H1 (cell line): ENCODE measurements around the gene GRAMD1B. TPM values are rescaled to one million over a fixed set of nuclear protein-coding genes. Genes with fewer than 3 reads are reported as not detected.

Source experiments
- CTCF ChIA-PET: fragments of 300-600 bp; sonication (Branson Sonifier 250); formaldehyde crosslinking; loops from one replicate; lab custom pipeline; 2021; ENCODE audit not compliant: partially characterized antibody; lab: Charles Lee
- POLR2A ChIA-PET: fragments of 300-600 bp; sonication (Branson Sonifier 250); formaldehyde crosslinking; loops from one replicate; lab custom pipeline; 2021; ENCODE audit warnings: inconsistent platforms; ENCODE audit not compliant: partially characterized antibody; lab: Charles Lee
- DNase-seq, 2 experiments: peaks; one replicate each; pipeline versions ENCODE4 v3.0.0 to v3.0.0-alpha.2; 2010 to 2022; ENCODE audit warnings: low spot score in 2 of 2, low read depth in 1 of 2, mixed read lengths in 1 of 2
- FAIRE-seq: peaks from 2 replicates; lab custom pipeline; 2011; peaks lifted over from hg19 to GRCh38; lab: Jason Lieb, UNC
- H2AFZ ChIP-seq: 2 replicates; pipeline ENCODE4 v1.8.1; 2012; ENCODE audit warnings: low read length, inconsistent platforms
- H2AK5ac ChIP-seq: 2 replicates; pipeline ENCODE4 v1.6.1; 2013; ENCODE audit warnings: low read depth, low read length
- H2BK120ac ChIP-seq: replicated peaks from 2 replicates; pipeline ENCODE3; 2013; ENCODE audit warnings: low read depth, low read length, inconsistent platforms
- H2BK12ac ChIP-seq: 2 replicates; pipeline ENCODE4 v1.6.1; 2013; ENCODE audit warnings: low read depth, low read length
- H2BK15ac ChIP-seq: 2 replicates; pipeline ENCODE4 v1.6.1; 2013; ENCODE audit warnings: low read length
- H2BK20ac ChIP-seq: 2 replicates; pipeline ENCODE4 v1.6.1; 2013; ENCODE audit warnings: low read length
- H2BK5ac ChIP-seq: 2 replicates; pipeline ENCODE4 v1.6.1; 2013; ENCODE audit warnings: low read depth, low read length
- H3K14ac ChIP-seq: 2 replicates; pipeline ENCODE4 v1.6.1; 2013; ENCODE audit warnings: inconsistent platforms; ENCODE audit not compliant: insufficient read length
- H3K18ac ChIP-seq: 2 replicates; pipeline ENCODE4 v1.6.1; 2013; ENCODE audit warnings: low read length; ENCODE audit errors: extremely low read depth
- H3K23ac ChIP-seq: 2 replicates; pipeline ENCODE4 v1.6.1; 2013; ENCODE audit warnings: inconsistent platforms; ENCODE audit not compliant: insufficient read length
- H3K23me2 ChIP-seq: 2 replicates; pipeline ENCODE4 v1.6.1; 2013; ENCODE audit warnings: low read depth, low read length
- H3K27ac ChIP-seq: 2 replicates; pipeline ENCODE4 v1.6.1; 2011; ENCODE audit warnings: low read depth, low read length, inconsistent platforms
- H3K27me3 ChIP-seq, 4 experiments: replicated peaks in 1 of 4; 1 replicate in 1 of 4; 2 replicates in 3 of 4; pipeline versions ENCODE4 v1.6.1 to v1.8.1; 2011 to 2013; ENCODE audit warnings: low read length in 3 of 4, mild to moderate bottlenecking in 3 of 4, inconsistent platforms in 2 of 4, mixed read lengths in 2 of 4, moderate library complexity in 1 of 4; ENCODE audit not compliant: control insufficient read depth in 3 of 4, insufficient read depth in 3 of 4; ENCODE audit errors: extremely low read depth in 1 of 4
- H3K36me3 ChIP-seq, 4 experiments: 2 replicates each; pipeline versions ENCODE4 v1.6.1 to v1.8.1; 2011 to 2013; ENCODE audit warnings: mild to moderate bottlenecking in 4 of 4, low read length in 3 of 4, moderate library complexity in 2 of 4, control low read depth in 1 of 4, inconsistent platforms in 1 of 4; ENCODE audit not compliant: insufficient read depth in 4 of 4, control insufficient read depth in 2 of 4
- H3K4ac ChIP-seq: replicated peaks from 2 replicates; pipeline ENCODE3; 2013; ENCODE audit warnings: low read length, low read depth, mixed read lengths, inconsistent platforms; ENCODE audit not compliant: insufficient read length
- H3K4me1 ChIP-seq, 4 experiments: replicated peaks in 1 of 4; 1 replicate in 1 of 4; 2 replicates in 3 of 4; pipeline versions ENCODE4 v1.6.1 to v1.8.1; 2011 to 2013; ENCODE audit warnings: low read length in 3 of 4, inconsistent platforms in 2 of 4, mixed read lengths in 1 of 4; ENCODE audit not compliant: insufficient read depth in 4 of 4, control insufficient read depth in 3 of 4
- H3K4me2 ChIP-seq, 2 experiments: 2 replicates each; pipeline versions ENCODE4 v1.6.1 to v1.8.1; 2011 to 2013; ENCODE audit warnings: low read depth in 2 of 2, low read length in 2 of 2, control low read depth in 1 of 2, inconsistent platforms in 1 of 2, mild to moderate bottlenecking in 1 of 2; ENCODE audit not compliant: insufficient read depth in 1 of 2
- H3K4me3 ChIP-seq, 4 experiments: fragments of 200-600, 300-600 bp in 1 of 4; sonication (generic), shearing (Covaris generic), sonication (Bioruptor Twin) in 1 of 4; 2 replicates each; pipeline versions ENCODE4 v1.5.1 to v1.8.1; 2011 to 2016; ENCODE audit warnings: low read length in 4 of 4, low read depth in 3 of 4, control low read depth in 2 of 4, inconsistent platforms in 2 of 4, mild to moderate bottlenecking in 2 of 4, mixed read lengths in 1 of 4, moderate library complexity in 1 of 4; ENCODE audit not compliant: insufficient read depth in 2 of 4; ENCODE audit errors: extremely low read depth in 1 of 4
- H3K56ac ChIP-seq: replicated peaks from 2 replicates; pipeline ENCODE3; 2013; ENCODE audit warnings: low read depth, mild to moderate bottlenecking, mixed read lengths, low read length, inconsistent platforms; ENCODE audit not compliant: insufficient read length
- H3K79me1 ChIP-seq: 2 replicates; pipeline ENCODE4 v1.6.1; 2013; ENCODE audit warnings: low read depth, low read length, control low read depth
- H3K79me2 ChIP-seq, 2 experiments: 2 replicates each; pipeline versions ENCODE4 v1.6.1 to v1.8.1; 2012 to 2013; ENCODE audit warnings: low read length in 2 of 2, mild to moderate bottlenecking in 2 of 2, inconsistent platforms in 1 of 2; ENCODE audit not compliant: insufficient read depth in 2 of 2, control insufficient read depth in 1 of 2
- H3K9ac ChIP-seq, 4 experiments: replicated peaks in 1 of 4; 1 replicate in 1 of 4; 2 replicates in 3 of 4; pipeline versions ENCODE4 v1.6.1 to v1.8.1; 2011 to 2013; ENCODE audit warnings: low read depth in 3 of 4, low read length in 3 of 4, control low read depth in 2 of 4, mild to moderate bottlenecking in 2 of 4, moderate library complexity in 2 of 4, inconsistent platforms in 1 of 4; ENCODE audit errors: extremely low read depth in 1 of 4
- H3K9me3 ChIP-seq, 2 experiments: 2 replicates each; pipeline versions ENCODE4 v1.6.1 to v1.8.1; 2012 to 2013; ENCODE audit warnings: mild to moderate bottlenecking in 2 of 2, moderate library complexity in 2 of 2, control low read depth in 1 of 2, inconsistent platforms in 1 of 2, low read depth in 1 of 2, low read length in 1 of 2, mixed read lengths in 1 of 2; ENCODE audit not compliant: insufficient read depth in 2 of 2
- H4K20me1 ChIP-seq, 2 experiments: replicated peaks in 1 of 2; 2 replicates each; pipeline versions ENCODE3 to v1.8.1; 2011 to 2013; ENCODE audit warnings: inconsistent platforms in 2 of 2, low read length in 2 of 2, mild to moderate bottlenecking in 1 of 2; ENCODE audit not compliant: insufficient read depth in 2 of 2, control insufficient read depth in 1 of 2
- H4K5ac ChIP-seq: 2 replicates; pipeline ENCODE4 v1.6.1; 2013; ENCODE audit warnings: low read length, low read depth, mixed read lengths, inconsistent platforms; ENCODE audit not compliant: insufficient read length
- H4K8ac ChIP-seq: 2 replicates; pipeline ENCODE4 v1.8.0; 2013; ENCODE audit warnings: mild to moderate bottlenecking, moderate library complexity, low read length, inconsistent platforms; ENCODE audit not compliant: insufficient read depth; ENCODE audit errors: extremely low read depth
- H4K91ac ChIP-seq: replicated peaks from 2 replicates; pipeline ENCODE3; 2013; ENCODE audit warnings: low read length, mixed read lengths, inconsistent platforms; ENCODE audit not compliant: insufficient read length
- BACH1 ChIP-seq: IDR thresholded peaks from 2 replicates; pipeline ENCODE4 v1.6.1; 2012; ENCODE audit warnings: low read length, improper control_type of control experiment
- CBX8 ChIP-seq: fragments of 300-800, 300-1000 bp; sonication (generic); IDR thresholded peaks from 2 replicates; pipeline ENCODE4 v1.7.1; 2016; ENCODE audit warnings: low read depth, low read length, borderline replicate concordance
- CEBPB ChIP-seq: IDR thresholded peaks from 2 replicates; pipeline ENCODE4 v1.6.1; 2012; ENCODE audit warnings: low read depth, low read length
- EGR1 ChIP-seq: IDR thresholded peaks from 2 replicates; pipeline ENCODE4 v1.6.1; 2011; ENCODE audit warnings: low read depth, low read length, borderline replicate concordance
- EZH2 ChIP-seq: fragments of 200-600 bp; sonication (generic); IDR thresholded peaks from 2 replicates; pipeline ENCODE4 v1.7.1; 2012; ENCODE audit warnings: low read depth, mild to moderate bottlenecking, moderate library complexity, low read length, inconsistent platforms; ENCODE audit not compliant: severe bottlenecking
- HDAC6 ChIP-seq: IDR thresholded peaks from one replicate; pipeline ENCODE4 v1.7.1; 2012; ENCODE audit warnings: low read depth, mild to moderate bottlenecking, inconsistent platforms, low read length, moderate library complexity
- KDM4A ChIP-seq: IDR thresholded peaks from one replicate; pipeline ENCODE4 v1.7.1; 2012; ENCODE audit warnings: low read depth, mild to moderate bottlenecking, moderate library complexity, low read length, inconsistent platforms; ENCODE audit not compliant: severe bottlenecking
- KDM5A ChIP-seq: fragments of 200-600 bp; IDR thresholded peaks from 2 replicates; pipeline ENCODE4 v1.7.1; 2012; ENCODE audit warnings: mild to moderate bottlenecking, low read length, inconsistent platforms, mixed read lengths
- NRF1 ChIP-seq: IDR thresholded peaks from 2 replicates; pipeline ENCODE4 v1.6.1; 2011; ENCODE audit warnings: mild to moderate bottlenecking, low read depth, low read length, improper control_type of control experiment
- POLR2A ChIP-seq, 2 experiments: IDR thresholded peaks; 1 replicate in 1 of 2; 2 replicates in 1 of 2; pipeline ENCODE4 v1.6.1; 2011; ENCODE audit warnings: low read depth in 2 of 2, low read length in 2 of 2, mild to moderate bottlenecking in 2 of 2; ENCODE audit errors: control extremely low read depth in 1 of 2
- POLR2AphosphoS5 ChIP-seq: IDR thresholded peaks from 2 replicates; pipeline ENCODE4 v1.6.1; 2011; ENCODE audit warnings: low read depth, low read length
- SAP30 ChIP-seq: fragments of 300-600 bp; sonication (generic); IDR thresholded peaks from 2 replicates; pipeline ENCODE4 v1.7.1; 2012; ENCODE audit warnings: low read length, moderate library complexity, mild to moderate bottlenecking, inconsistent platforms; ENCODE audit not compliant: insufficient read depth, insufficient replicate concordance
- SRF ChIP-seq: IDR thresholded peaks from 2 replicates; pipeline ENCODE4 v1.6.1; 2011; ENCODE audit warnings: mild to moderate bottlenecking, low read depth, low read length, moderate library complexity
- SUZ12 ChIP-seq: fragments of 200-600 bp; sonication (generic); IDR thresholded peaks from 2 replicates; pipeline ENCODE4 v1.6.1; 2012; ENCODE audit warnings: mild to moderate bottlenecking, inconsistent platforms, low read length, moderate library complexity, mixed read lengths
- ZNF274 ChIP-seq: IDR thresholded peaks from 2 replicates; pipeline ENCODE4 v1.7.0; 2012; ENCODE audit warnings: low read length, borderline replicate concordance; ENCODE audit errors: extremely low read depth
- WGBS, 2 experiments: shearing (Covaris generic) in 1 of 2; methylation state at CpG; one replicate each; pipeline versions ENCODE4 v1.1.6 to v1.1.7; 2013 to 2015; ENCODE audit warnings: low lambda C conversion rate in 2 of 2, mixed read lengths in 2 of 2, inconsistent platforms in 1 of 2, low coverage in 1 of 2, missing lambda C conversion rate in 1 of 2; ENCODE audit not compliant: insufficient replicate concordance in 2 of 2, insufficient coverage in 1 of 2, insufficient read length in 1 of 2; ENCODE audit errors: extremely low coverage in 1 of 2, missing lambda C conversion rate in 1 of 2; 5-methylcytosine and 5-hydroxymethylcytosine counted together
- polyA plus RNA-seq, 7 experiments: library from polyadenylated mRNA; depleted of rRNA in 3 of 7; stranded (reverse) in 5 of 7; unstranded in 2 of 7; fragments of >200 nt in 5 of 7; fragments of 200-250 nt in 2 of 7; gene quantifications; 1 replicate in 5 of 7; 2 replicates in 1 of 7; 4 replicates in 1 of 7; pipeline versions ENCODE4 v1.2.1 to v1.2.3, GENCODE V29; 2011 to 2013; ENCODE audit warnings: missing spikeins in 2 of 7, mixed read lengths in 2 of 7
- total RNA-seq: library from RNA; stranded (reverse); fragmentation: NEBNext Ultra II Directional; extraction: Animal tissue kit (Norgen Biotek cat#: 25700); gene quantifications from 2 replicates; pipeline ENCODE4 v1.2.1, GENCODE V29; 2021
- TF ChIP-seq, protein P1 (sequence below): IDR thresholded peaks from 2 replicates; pipeline ENCODE4 v1.6.1; 2012; ENCODE audit warnings: inconsistent platforms

Gene GRAMD1B
- total and polyA plus RNA-seq, 2 of the 8 experiments (the other 6 are each of a cell fraction or from before 2014, with no cell fraction given) = 10.1 to 21.2 TPM

DNA sequence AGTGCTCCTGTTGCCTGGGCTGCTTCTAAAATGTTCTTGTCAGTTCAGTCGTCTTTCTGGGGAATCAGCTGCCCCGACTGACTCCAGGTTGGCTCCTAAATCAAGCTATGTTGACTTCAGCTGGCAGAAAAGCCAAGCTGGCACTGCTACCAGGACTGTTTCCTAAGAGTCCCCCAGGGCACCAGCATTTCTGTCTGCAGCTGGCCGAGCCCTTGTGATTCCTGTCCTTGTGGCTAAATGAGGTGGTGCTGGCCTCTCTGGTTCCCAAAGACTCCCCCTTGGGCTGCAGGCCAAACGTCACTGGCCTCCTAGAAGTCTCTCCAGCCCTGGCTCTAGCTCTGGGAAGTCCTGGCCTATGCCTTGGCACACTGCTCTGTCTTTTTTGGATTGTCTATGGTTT lies 31.1 kb downstream of the GRAMD1B start:
- no peak overlapping the region for H3K23ac ChIP-seq
- H3K27me3 ChIP-seq = no peaks in the 10 kb centered on the region
- H3K79me2 ChIP-seq = no peaks in the 10 kb centered on the region
- H2BK20ac ChIP-seq = no peak overlapping the region
- no peak overlapping the region for H2AK5ac ChIP-seq
- H2BK5ac ChIP-seq = no peak overlapping the region
- no peaks in the 10 kb centered on the region for H4K20me1 ChIP-seq
- CTCF ChIA-PET = interaction anchor here (0.8 to 2.3 kb wide), 7 partner anchors 14 to 200 kb away, joined by 3 to 9 read pairs (median 3); no protein-coding TSS in a partner anchor
- no peak overlapping the region for H3K27ac ChIP-seq
- no peak overlapping the region for H3K18ac ChIP-seq
- no peak overlapping the region for H2BK15ac ChIP-seq
- H3K9ac ChIP-seq = no peak overlapping the region
- H4K91ac ChIP-seq = no peak overlapping the region
- no peaks in the 10 kb centered on the region for H3K79me1 ChIP-seq
- H4K5ac ChIP-seq = no peak overlapping the region
- FAIRE-seq = no peak
- H2AFZ ChIP-seq = no peak overlapping the region
- WGBS, 2 experiments = 79% methylated on average over 4 of the region's 4 CpGs; no CpG with 5 or more reads in 1 of the 2 experiments
- peaks cover 3% of the 10 kb centered on the region; the same call in 1 of the 2 replicates for H3K23me2 ChIP-seq
- POLR2A ChIA-PET = no interaction called here
- H3K4me1 ChIP-seq = no peaks in the 10 kb centered on the region
- H3K4me3 ChIP-seq = no peak overlapping the region
- no peaks in the 10 kb centered on the region for H3K9me3 ChIP-seq
- H3K4me2 ChIP-seq = no peak overlapping the region
- no peak overlapping the region for H2BK120ac ChIP-seq
- no peak for DNase-seq
- H4K8ac ChIP-seq = no peak overlapping the region
- no peak overlapping the region for H2BK12ac ChIP-seq
- no peak overlapping the region for H3K14ac ChIP-seq
- H3K4ac ChIP-seq = no peak overlapping the region
- no peak overlapping the region for H3K56ac ChIP-seq
- no peaks in the 10 kb centered on the region; a peak in 1 of 8 replicates for H3K36me3 ChIP-seq
- TF ChIP-seq SUZ12 (no peak), EGR1 (no peak), SRF (no peak), NRF1 (no peak), KDM5A (no peak), SAP30 (no peak), POLR2A (IDR thresholded peaks at IDR 0.05; ENCODE audit: control extremely low read depth in 1 of 2, low read depth in 2 of 2, low read length in 2 of 2) (no peak), KDM4A (no peak), HDAC6 (no peak), EZH2 (no peak), ZNF274 (no peak), CEBPB (no peak), POLR2AphosphoS5 (no peak), BACH1 (no peak), CBX8 (no peak)
- TF ChIP-seq, protein P1, sequence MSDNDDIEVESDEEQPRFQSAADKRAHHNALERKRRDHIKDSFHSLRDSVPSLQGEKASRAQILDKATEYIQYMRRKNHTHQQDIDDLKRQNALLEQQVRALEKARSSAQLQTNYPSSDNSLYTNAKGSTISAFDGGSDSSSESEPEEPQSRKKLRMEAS = no peak
